ENCODE data around the gene PRDX4.

DNA sequence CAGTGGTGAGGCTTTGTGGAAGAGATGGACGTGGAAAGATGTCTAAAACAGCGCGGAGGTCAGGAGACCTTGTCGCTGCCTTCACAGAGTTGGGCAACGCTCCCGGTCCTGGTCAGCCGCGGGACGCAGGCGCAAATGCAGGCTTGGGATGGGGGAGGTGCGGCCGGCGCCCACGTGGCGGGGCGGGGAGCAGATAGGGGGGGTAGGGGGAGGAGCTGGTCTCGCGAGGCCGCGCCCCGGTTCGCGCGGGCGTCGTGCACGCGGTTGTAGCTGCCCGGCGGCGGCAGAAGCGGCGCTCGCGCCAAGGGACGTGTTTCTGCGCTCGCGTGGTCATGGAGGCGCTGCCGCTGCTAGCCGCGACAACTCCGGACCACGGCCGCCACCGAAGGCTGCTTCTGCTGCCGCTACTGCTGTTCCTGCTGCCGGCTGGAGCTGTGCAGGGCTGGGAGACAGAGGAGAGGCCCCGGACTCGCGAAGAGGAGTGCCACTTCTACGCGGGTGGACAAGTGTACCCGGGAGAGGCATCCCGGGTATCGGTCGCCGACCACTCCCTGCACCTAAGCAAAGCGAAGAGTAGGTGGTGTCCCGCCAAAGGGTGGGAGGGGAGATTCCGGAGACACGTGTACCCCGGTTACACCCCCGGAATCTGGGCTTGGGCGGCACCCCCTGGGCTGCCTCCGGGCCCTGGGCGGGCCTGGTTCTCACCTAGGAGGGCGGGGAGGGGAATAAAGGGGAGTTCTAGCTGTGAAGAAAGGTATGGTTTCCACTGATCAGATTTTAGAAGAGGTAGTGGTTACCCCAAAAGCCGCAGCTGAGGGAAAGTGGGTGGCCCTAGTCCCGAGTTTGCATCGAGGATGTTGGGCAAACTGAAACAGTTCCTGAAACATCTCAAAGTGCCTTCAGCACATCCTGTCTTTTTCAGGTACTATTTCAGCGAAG is at the start of gene PRDX4:
- TF ChIP-seq, protein P1, sequence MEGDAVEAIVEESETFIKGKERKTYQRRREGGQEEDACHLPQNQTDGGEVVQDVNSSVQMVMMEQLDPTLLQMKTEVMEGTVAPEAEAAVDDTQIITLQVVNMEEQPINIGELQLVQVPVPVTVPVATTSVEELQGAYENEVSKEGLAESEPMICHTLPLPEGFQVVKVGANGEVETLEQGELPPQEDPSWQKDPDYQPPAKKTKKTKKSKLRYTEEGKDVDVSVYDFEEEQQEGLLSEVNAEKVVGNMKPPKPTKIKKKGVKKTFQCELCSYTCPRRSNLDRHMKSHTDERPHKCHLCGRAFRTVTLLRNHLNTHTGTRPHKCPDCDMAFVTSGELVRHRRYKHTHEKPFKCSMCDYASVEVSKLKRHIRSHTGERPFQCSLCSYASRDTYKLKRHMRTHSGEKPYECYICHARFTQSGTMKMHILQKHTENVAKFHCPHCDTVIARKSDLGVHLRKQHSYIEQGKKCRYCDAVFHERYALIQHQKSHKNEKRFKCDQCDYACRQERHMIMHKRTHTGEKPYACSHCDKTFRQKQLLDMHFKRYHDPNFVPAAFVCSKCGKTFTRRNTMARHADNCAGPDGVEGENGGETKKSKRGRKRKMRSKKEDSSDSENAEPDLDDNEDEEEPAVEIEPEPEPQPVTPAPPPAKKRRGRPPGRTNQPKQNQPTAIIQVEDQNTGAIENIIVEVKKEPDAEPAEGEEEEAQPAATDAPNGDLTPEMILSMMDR (conservative IDR thresholded peaks at IDR 0.05 in 1 of 2, IDR thresholded peaks at IDR 0.05 in 1 of 2; ENCODE audit: extremely low read depth in 1 of 2, insufficient read depth in 1 of 2, low read depth in 1 of 2, low read length in 2 of 2): no peak
- no peak for TF ChIP-seq EZH2 (IDR thresholded peaks at IDR 0.05; ENCODE audit: borderline replicate concordance, low read length)

All from mammary epithelial cell (primary cell).